Colon (tissue), 2 donors: Measurements from ENCODE around the gene ADAMTSL3.

ENCODE experiments used
- FAIRE-seq: peaks from 2 replicates; lab custom pipeline; 2012; peaks lifted over from hg19 to GRCh38; lab: Jason Lieb, UNC
- donor health status: control.
- donor health status: control.

The ADAMTSL3 gene

GRCh38 chr15:83653639-83654378 is at the start of gene ADAMTSL3:
Gene ADAMTSL3 (plus strand): TSS chr15:83654123. CDS start chr15:83655762, 1,639 bp downstream.
- FAIRE-seq = no peak

- FAIRE-seq = no peak
Measured at GRCh38 chr15:83604549-83604948, 49.4 kb upstream of the ADAMTSL3 start.

- no peak for FAIRE-seq
Measured at GRCh38 chr15:83605111-83605945, 48.6 kb upstream of the ADAMTSL3 start.

GRCh38 chr15:83610132-83610531 is 43.8 kb upstream of the ADAMTSL3 start:
- no peak for FAIRE-seq

- FAIRE-seq = no peak
Measured at GRCh38 chr15:83610901-83611685, 42.8 kb upstream of the ADAMTSL3 start.

- no peak for FAIRE-seq
Measured at GRCh38 chr15:83612226-83612625, 41.7 kb upstream of the ADAMTSL3 start.

GRCh38 chr15:83612898-83613635 is 40.9 kb upstream of the ADAMTSL3 start:
- FAIRE-seq = no peak

- no peak for FAIRE-seq
Measured at GRCh38 chr15:83613714-83614113, 40.2 kb upstream of the ADAMTSL3 start.

GRCh38 chr15:83616840-83617239 is 37.1 kb upstream of the ADAMTSL3 start:
- no peak for FAIRE-seq

- no peak for FAIRE-seq
Measured at GRCh38 chr15:83626171-83626802, 27.6 kb upstream of the ADAMTSL3 start.

GRCh38 chr15:83631534-83631933 is 22.4 kb upstream of the ADAMTSL3 start:
- no peak for FAIRE-seq

GRCh38 chr15:83643201-83643600 is 10.7 kb upstream of the ADAMTSL3 start:
- FAIRE-seq = no peak

- no peak for FAIRE-seq
Measured at GRCh38 chr15:83644439-83644838, 9.5 kb upstream of the ADAMTSL3 start.

- no peak for FAIRE-seq
Measured at GRCh38 chr15:83650831-83651230, 3.1 kb upstream of the ADAMTSL3 start.

GRCh38 chr15:83651541-83651940 is 2.4 kb upstream of the ADAMTSL3 start:
- FAIRE-seq = no peak

- no peak for FAIRE-seq
Measured at GRCh38 chr15:83652626-83653204, 1.2 kb upstream of the ADAMTSL3 start.

- FAIRE-seq = no peak
Measured at GRCh38 chr15:83653288-83653638, 660 bp upstream of the ADAMTSL3 start.

- no peak for FAIRE-seq
Measured at GRCh38 chr15:83654379-83655236, 685 bp downstream of the ADAMTSL3 start.

- FAIRE-seq = no peak
Measured at GRCh38 chr15:83655237-83655616, 1.3 kb downstream of the ADAMTSL3 start.

GRCh38 chr15:83656192-83656591 is 2.3 kb downstream of the ADAMTSL3 start:
- FAIRE-seq = no peak
